Cardiac septum (tissue), 1 donor: Measurements from ENCODE around the gene FBXO15. TPM values are rescaled to one million over a fixed set of nuclear protein-coding genes. Genes with fewer than 3 reads are reported as not detected.

Experiments used
- DNase-seq: peaks from one replicate; pipeline ENCODE4 v3.0.0-alpha.2; 2020; ENCODE audit warnings: low spot score
- intact Hi-C: fragments of 100-400 bp; cut with DNase I; formaldehyde crosslinking; loops from one replicate; pipeline ENCODE4 v1.14.0; 2022
- total RNA-seq: library from RNA; stranded (reverse); fragmentation: NEBNext Ultra II Directional; extraction: Animal tissue kit (Norgen Biotek cat#: 25700); gene quantifications from one replicate; pipeline ENCODE4 v1.2.1, GENCODE V29; 2021
- donor health status: DM: no; HTN: no; CAD: no.

FBXO15 gene
- total RNA-seq, 1 donor from 2014 or later, result 0.51 TPM

DNA sequence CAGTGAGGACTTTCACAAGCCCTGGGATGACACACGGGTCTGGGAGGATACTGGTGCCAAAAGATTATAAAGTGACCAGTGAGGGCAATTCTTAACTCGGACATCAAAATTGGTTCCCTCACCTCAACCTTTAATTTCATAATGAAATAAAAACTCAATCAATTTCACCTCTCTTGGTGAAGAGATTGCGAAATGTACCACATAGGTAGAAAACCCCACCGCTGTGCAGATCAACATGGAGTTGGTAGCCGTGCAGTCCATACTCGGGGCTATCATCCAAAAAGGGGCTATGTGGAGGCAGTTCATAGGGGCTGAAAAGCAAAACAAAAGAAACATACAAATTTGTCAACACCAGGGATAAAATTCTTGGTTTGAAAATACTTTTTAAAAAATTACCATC lies 24.4 kb downstream of the FBXO15 start:
- no peak for DNase-seq
- intact Hi-C loops, result no loop called here

DNA sequence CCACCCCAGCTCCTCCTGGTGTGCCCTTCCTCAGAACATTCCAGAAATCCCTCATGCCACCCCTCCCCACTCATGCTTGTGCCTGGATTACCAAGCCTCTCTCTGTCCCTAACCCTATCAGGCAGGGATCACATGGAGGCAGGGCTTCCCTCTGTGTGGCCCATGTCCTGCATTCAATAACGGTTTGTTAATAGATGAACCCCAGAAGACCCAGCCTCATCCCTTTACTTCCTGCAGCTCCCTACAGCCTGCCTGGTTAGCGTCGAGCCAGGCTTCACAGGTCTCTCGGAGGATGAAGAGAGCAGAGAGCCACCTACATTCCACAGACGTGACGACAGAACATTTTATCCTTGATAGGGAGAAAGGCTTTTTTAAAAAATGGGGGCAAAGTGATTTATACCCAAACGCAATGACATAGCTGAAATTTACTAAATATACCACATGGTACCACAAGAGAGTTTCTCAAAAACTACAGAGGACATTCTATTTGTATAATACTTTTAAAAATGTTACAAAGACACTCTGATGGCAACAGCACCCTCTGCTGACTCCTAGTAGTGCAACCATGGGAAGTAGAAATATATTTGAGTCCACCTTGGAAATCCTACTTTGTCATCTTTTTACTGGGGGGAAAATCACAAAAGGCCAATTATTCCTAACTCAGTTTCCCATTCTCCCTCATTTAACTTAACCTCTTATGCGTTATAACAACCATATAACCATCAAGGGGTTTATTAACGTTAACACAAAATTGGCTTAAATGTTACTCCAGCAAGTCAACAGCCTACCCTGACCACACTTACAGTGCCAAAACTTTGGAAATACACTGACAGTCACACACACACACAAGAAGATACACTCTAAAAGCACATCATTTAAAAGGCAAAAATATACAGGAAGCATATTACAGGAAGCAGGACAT lies 30.7 kb downstream of the FBXO15 start:
- DNase-seq, result no peak
- intact Hi-C loops, result no loop called here

- DNase-seq, result no peak
- intact Hi-C loops, result no loop called here
These were observed 32.6 kb downstream of the FBXO15 start for GRCh38 chr18:74115046-74115445.

DNA sequence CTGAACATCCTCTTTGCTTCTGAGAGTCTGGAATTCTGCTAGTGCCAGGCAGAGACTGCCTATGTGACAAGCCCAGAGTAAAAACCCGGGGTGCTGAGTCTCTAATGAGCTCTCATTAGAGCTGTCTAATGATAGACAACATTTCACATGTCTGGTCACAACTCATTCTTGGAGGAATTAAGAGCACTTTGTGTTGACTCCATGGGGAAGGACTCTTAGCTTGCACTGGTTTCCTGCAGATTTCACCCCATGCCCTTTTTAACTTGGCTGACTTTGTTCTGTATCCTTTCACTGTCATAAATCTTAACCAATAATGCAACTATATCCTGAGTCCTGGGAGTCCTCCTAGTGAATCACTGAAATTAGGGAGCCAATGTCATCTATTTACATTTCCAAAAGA lies 33.5 kb downstream of the FBXO15 start:
- no peak for DNase-seq

DNA sequence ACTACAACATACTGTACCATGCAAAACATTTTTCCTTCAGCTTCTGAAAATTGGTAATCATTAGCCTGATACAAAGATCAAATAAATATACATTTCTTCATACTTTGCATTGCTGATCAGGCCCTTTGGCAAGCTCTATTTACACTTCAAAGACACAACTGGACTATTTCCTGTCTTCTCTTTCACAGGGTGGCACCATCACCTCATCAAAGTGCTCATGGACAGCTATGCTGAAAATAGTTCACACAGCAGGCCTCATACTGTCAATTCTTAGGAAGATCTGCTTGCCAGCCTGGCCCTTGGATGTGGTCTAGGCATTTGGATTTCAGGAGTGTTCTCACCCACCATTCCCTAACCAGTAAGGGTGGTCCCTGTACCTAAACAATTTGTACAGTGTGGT lies 33.9 kb downstream of the FBXO15 start:
- intact Hi-C loops, result no loop called here
- DNase-seq, result no peak

More for the DNA sequence above, 33.5 kb downstream of the FBXO15 start:
- intact Hi-C loops, result no loop called here

DNA sequence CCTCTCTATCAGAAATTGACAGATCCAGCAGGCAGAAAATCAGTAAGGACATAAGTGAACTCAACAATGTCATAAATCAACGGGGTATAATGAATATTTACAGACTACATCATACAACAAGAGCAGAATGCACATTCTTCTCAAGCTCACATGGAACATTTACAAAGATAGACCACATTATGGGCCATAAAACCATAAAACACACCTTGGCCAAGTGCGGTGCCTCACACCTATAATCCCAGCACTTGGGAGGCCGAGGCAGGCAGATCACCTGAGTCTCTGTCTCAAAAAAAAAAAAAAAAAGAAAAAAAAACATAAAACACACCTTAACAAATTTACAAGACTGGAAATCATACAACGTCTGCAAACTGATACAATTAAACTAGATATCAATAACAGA lies 36.7 kb downstream of the FBXO15 start:
- DNase-seq, result no peak
- intact Hi-C loops, result no loop called here

- DNase-seq, result no peak
- intact Hi-C loops, result no loop called here
These were observed 37.5 kb downstream of the FBXO15 start for GRCh38 chr18:74110149-74110548.

DNA sequence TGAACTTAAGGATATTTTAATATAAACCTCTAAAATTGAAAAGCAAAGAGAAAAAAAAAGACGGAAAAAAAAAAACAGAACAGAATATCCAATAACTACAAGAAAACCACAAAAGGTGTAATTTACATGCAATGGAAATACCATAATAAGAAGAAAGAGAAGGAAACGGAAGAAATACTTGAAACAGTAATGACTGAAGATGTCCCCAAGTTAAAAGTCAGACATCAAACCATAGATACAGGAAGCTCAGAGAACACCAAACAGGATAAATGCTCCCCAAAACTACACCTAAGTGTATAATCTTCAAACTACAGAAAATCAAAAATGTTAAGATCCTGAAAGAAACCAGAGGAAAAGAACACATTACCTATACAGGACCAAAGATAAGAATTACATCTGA lies 39.2 kb downstream of the FBXO15 start:
- intact Hi-C loops, result no loop called here
- DNase-seq, result no peak

GRCh38 chr18:74097803-74098202 lies 49.8 kb downstream of the FBXO15 start:
- intact Hi-C loops, result no loop called here
- DNase-seq, result no peak

DNA sequence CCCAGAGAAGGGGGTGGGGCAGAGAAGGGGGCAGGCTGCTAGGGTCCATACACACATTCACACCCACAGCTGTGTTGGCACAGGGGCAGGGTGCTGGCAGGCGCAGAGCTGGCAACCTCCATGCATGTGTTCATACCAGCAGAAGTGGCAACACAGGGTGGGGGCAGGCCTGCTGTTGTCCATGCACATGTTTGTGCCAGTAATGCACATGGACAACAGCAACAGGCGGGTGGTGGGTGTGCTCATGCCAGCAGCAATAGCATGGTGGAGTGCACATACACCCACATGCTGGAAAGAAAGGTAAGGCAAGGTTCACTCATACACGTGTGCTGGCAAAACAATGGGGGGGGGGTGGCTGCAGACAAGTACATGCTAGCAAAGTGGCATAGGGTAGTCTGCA lies 54.7 kb downstream of the FBXO15 start:
- DNase-seq, result no peak
- intact Hi-C loops, result no loop called here

GRCh38 chr18:74084184-74084855 lies 63.3 kb downstream of the FBXO15 start:
- no peak for DNase-seq
- intact Hi-C loops, result no loop called here

GRCh38 chr18:74083557-74083952 lies 64.1 kb downstream of the FBXO15 start:
- DNase-seq, result no peak
- intact Hi-C loops, result no loop called here

DNA sequence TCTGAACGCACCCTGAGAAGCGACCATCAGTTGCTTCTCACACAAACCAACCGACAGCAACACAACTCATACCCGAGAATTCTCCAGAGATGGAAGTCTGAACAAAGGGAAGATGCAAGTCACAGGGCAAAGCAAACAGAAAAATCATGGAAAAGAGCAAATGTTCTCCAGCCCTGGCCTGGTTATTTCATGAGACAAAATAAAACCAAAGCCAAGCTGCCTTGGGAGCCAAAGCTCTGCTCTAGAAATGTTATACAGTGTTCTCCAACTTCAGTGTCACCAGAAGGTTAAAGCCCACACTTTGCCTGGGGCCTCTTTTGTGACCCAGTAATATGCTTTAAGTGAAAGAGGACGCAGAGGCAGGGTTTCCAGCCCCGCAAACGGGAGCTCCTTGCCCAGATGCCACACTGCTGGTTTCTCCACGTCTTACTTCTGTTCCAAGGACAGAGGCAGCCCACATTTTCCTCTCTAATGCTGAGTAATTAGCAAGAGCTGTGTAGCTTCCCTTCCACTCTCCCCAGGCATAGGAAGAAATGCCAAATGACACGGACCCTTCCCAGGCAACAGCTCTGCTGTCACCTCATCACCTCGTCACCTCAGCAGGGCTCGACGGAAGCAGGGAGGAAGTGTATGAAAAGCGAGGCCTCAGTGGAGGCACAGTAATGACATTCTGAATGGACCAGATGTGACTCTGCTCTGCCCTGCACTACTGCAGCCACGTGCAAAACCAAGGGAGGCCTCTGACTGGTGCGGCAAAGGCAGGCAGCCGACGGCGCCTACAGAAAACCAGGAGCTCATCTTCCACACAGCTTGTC lies 64.7 kb downstream of the FBXO15 start:
- intact Hi-C loops, result no loop called here
- DNase-seq, result no peak

DNA sequence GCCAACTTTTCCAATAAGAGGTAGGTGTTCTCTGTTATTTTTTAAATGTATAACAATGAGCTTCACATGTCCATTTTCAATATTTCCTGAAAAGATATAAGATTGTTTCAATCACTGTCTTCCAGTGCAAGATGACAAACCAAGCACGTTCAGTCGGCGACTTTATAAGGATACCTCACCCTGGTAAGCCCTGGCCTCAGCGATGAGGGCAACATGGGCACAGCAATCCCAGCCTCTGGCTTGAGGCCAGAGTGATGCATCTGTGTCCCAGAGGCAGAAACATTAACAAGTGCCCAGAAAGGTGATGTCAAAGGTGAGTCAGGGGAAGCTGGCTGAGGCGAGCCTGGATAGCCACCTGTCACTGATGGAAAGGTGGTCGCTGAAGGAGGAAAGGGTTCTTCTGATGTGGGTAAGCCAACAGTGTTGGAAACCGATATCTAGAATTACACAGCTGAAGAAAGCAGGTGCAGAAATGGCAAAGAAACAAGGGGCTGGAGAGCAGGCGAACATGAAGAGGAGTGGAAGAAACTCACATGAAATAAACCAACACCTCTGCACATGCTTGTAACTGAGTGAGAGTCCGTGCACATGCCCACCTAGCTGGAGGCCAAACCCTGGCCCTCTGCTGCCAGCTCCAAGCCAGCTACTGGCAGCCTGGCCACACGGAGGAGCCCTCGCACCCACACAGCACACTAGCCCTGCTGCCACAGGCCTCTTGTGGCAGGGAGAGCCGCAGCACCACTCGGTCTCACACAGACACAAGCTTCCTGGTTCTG lies 65.5 kb downstream of the FBXO15 start:
- no peak for DNase-seq
- intact Hi-C loops, result no loop called here

- intact Hi-C loops, result no loop called here
- DNase-seq, result no peak
These were observed 69.4 kb downstream of the FBXO15 start for GRCh38 chr18:74078257-74078656.

- no peak for DNase-seq
- intact Hi-C loops, result no loop called here
These were observed 72.7 kb downstream of the FBXO15 start for GRCh38 chr18:74074668-74075564.

GRCh38 chr18:74073957-74074667 lies 73.5 kb downstream of the FBXO15 start:
- intact Hi-C loops, result no loop called here
- no peak for DNase-seq
